ENCODE measurements around the gene CLCN3.

DNA sequence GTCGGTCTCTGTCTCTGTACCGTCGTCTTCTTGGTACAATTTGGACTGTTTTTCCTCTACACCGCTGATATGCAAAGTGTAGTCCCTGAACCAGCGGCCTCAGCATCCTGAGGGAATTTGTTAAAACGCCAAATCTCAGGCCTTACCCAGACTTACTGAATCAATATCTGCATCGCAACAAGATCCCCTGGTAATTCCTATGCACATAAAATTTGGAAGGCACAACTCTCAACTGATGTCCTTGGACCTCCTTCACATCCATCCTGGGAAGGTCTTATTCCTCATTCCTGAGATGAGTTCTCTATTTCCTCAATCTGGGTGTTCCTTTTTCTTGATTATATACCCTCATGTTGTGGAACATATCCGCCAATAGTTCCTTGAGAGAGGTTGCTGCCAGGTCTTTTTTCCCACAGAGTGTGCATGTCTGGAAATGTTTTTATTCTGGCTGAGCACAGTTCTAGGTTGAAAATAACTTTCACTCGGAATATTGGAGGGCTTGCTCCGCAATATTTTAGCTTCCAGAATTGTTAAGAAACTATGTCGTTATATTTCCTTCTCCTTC, 138.1 kb downstream of the CLCN3 start:
- TF ChIP-seq EP300 (IDR thresholded peaks at IDR 0.05) (no peak), POLR2A (IDR thresholded peaks at IDR 0.05) (no peak), POLR2AphosphoS5 (IDR thresholded peaks at IDR 0.05) (no peak)
- TF ChIP-seq, protein P1, sequence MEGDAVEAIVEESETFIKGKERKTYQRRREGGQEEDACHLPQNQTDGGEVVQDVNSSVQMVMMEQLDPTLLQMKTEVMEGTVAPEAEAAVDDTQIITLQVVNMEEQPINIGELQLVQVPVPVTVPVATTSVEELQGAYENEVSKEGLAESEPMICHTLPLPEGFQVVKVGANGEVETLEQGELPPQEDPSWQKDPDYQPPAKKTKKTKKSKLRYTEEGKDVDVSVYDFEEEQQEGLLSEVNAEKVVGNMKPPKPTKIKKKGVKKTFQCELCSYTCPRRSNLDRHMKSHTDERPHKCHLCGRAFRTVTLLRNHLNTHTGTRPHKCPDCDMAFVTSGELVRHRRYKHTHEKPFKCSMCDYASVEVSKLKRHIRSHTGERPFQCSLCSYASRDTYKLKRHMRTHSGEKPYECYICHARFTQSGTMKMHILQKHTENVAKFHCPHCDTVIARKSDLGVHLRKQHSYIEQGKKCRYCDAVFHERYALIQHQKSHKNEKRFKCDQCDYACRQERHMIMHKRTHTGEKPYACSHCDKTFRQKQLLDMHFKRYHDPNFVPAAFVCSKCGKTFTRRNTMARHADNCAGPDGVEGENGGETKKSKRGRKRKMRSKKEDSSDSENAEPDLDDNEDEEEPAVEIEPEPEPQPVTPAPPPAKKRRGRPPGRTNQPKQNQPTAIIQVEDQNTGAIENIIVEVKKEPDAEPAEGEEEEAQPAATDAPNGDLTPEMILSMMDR (IDR thresholded peaks at IDR 0.05), result no peak
